GM08714 (cell line): Measurements from ENCODE around the gene PUS7.
"Not testable (repeated sequence)": the region's sequence is repeated elsewhere in the genome, so short reads cannot be mapped to it uniquely, and the experiment has no call there.

ENCODE experiments used
- H3K4me3 ChIP-seq: fragments of 200-500 bp; sonication (Bioruptor generic); 2 replicates; pipeline ENCODE4 v1.5.1; 2014; ENCODE audit warnings: mild to moderate bottlenecking, low read length, inconsistent platforms
- ZNF274 ChIP-seq: IDR thresholded peaks from 2 replicates; pipeline ENCODE4 v1.6.1; 2012; ENCODE audit warnings: mild to moderate bottlenecking, low read depth, low read length

Gene PUS7

DNA sequence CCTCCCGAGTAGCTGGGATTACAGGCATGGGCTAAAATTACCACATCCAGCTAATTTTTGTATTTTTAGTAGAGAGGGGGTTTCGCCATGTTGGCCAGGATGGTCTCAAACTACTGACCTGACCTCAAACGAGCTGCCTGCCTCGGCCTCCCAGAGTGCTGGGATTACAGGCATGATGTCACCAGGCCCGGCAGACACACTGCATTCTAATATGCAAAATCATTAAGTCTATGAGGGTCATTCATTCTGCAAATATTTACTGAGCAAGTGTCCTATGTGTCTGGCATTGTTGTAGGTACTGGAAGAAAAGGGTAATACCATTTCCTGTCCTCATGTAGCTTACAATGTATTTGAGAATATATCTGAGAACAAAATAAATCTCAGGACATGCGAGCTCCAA is 2.7 kb downstream of the PUS7 start:
- no peak overlapping the region for H3K4me3 ChIP-seq
- no peak for TF ChIP-seq ZNF274

DNA sequence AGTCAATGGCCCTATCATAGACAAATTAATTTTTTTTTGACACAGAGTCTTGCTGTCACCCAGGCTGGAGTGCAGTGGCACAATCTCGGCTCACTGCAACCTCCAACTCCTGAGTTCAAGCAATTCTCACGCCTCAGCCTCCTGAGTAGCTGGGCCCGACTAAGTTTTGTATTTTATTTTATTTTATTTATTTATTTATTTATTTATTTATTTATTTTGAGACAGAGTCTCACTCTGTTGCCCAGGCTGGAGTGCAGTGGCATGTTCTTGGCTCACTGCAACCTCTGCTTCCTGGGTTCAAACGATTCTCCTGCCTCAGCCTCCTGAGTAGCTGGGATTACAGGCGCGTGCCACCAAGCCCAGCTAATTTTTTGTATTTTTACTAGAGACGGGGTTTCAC is 6.5 kb downstream of the PUS7 start:
- not testable (repeated sequence) for H3K4me3 ChIP-seq

DNA sequence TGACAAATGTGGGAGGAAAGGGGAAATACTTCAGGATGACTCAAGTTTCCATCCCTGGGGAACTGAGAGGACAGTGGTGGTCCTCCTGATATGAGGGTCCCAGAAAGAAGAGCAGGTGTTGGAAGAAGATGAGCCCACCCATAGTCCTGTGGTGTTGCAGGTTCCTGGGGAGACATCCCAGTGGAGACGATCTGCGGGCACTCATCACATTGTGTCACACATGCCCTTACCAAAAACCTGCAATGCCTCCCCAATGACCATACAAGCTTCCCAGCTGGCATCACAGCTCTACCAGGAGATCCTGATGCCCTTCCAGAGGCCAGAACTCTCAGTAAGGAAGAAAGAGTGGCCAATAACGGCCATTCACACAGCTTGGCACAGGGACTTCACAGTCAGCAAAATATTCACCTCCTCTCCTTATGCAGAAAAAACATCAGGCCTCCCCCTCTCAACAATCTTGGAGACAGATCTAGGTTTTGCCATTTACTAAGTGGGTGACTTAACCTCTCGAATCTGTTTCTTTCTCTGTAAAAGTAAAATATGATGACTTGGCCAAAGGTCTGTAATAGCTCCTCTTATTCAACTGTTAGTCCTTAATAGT is 9.0 kb downstream of the PUS7 start:
- no peak overlapping the region for H3K4me3 ChIP-seq
- TF ChIP-seq ZNF274: no peak

DNA sequence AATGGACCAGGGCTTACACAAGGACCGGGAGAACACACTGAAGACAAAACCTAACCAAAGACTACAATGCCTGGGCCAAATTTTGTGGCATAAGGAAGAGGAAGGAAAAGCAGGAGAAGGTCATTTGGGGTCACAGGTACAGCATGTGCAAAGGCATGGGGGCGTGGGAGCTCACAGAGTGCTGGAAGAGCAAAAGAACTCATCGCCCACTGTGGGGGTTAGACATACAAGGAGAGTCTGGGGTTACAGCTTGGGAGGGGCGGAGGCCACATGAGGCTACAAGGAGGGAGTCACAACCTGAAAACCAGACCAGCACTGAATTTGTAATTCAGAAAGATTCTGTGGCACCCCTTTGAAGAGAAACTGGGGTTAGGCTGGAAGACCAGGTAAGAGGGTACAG is 9.7 kb downstream of the PUS7 start:
- TF ChIP-seq ZNF274: no peak

DNA sequence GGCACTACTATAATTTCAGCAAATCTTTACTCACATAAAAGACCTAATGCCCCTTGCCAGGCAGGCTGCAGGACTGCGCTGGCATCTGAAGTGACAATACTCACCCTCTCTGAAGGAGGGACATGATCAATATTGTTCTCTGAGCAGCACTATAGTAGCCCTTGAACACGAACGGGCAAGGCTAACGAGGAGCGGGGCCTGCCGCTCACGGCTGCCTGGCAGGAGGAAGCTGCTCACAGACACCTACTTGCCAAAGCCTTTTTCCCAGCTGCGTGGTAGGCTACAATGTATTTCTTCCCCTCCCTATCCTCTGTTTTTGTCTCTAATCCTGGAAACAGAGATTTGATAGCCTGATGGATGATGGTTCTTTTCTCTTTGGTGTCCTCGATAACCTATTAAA is 19.9 kb downstream of the PUS7 start:
- no peak for TF ChIP-seq ZNF274
- no peak overlapping the region for H3K4me3 ChIP-seq

More for the DNA sequence above, 9.7 kb downstream of the PUS7 start:
- H3K4me3 ChIP-seq: no peak overlapping the region

DNA sequence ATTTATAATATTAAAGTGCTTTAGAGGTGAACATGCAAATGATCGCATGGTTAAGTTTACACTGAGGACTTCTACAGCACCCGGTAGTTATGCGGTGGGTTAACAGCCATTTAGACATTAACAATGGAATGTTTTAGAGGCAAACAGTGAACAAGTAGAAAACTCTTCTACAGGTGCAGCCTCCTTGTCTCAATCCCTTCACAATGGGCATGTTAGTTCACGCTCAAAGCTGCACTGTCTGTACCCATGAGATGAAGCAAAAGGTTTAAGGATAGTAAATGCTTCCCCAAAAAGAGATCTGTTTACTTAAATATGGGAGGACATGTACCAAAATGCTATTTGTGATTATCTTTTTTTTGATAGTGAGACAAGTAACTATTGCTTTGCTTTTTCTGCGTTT is 25.1 kb downstream of the PUS7 start:
- no peak overlapping the region for H3K4me3 ChIP-seq
- no peak for TF ChIP-seq ZNF274

DNA sequence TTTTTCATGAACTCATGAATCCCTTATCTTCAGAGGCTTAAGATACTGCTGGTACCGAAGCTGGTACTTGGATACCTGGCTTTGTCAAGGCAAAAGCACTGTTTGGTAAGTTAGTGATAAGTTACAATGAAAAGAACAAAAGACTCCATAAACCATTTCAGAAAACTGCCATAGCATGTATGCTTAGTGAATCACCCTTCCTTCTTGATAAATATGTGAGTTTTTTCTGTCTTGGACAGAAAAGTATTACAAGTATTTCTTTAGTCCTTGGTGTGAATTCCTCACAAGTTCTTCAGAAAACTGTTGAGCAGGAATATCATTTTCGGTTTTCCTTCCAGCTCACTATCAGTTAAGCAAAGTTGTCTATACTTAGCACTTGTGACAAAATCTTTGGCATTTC is 25.6 kb downstream of the PUS7 start:
- no peak for TF ChIP-seq ZNF274
- no peak overlapping the region for H3K4me3 ChIP-seq

DNA sequence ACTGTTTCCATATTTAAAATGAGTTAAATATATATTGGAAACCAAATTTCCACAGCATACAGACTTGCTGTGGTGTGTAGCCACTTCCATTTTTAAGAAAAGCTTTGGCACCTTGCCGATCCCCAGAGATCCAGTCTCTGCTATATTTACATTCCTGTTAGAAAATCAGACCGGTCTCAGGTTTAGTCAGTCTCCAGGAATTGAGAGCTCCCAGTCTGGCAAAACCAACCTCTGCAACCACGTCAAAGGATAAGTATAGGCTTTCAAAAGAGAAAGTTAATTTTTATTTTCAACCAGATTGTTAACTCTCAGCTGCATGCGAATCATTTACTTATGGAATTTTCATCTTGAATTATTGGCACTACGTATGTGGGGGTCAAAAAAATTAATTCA is 28.2 kb downstream of the PUS7 start:
- H3K4me3 ChIP-seq: no peak overlapping the region
- no peak for TF ChIP-seq ZNF274

DNA sequence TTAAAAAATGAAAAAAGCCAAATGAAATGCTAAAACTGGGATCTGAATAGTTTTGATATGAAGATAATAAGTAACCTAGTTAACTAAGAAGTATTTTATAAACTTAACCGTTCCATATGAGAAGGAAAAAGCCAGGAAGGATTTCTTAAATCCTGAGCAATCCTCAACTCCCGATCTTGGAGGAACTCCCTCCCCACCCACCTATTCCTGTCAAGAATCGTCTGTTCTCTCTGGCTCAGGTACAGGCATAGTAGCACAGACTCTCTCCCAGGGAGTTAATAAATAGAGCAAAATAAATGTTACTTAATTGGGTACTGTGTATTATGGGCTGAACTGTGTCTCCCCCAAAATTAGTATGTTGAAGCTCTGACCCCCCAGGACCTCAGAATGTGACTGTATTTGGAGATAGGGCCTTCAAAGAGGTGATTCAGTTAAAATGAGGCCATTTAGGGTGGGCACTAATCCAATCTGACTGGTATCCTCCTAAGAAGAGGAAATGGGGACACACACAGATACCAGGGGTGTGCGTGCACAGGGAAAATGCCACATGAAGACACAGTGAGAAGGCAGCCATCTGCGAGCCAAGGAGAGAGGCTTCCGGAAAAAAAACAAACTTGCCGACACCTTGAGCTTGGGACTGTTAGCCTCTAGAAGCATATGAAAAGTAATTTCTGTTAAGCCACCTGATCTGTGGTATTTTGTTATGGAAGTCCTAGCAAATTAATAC is 28.7 kb downstream of the PUS7 start:
- TF ChIP-seq ZNF274: no peak
- H3K4me3 ChIP-seq: no peak overlapping the region

DNA sequence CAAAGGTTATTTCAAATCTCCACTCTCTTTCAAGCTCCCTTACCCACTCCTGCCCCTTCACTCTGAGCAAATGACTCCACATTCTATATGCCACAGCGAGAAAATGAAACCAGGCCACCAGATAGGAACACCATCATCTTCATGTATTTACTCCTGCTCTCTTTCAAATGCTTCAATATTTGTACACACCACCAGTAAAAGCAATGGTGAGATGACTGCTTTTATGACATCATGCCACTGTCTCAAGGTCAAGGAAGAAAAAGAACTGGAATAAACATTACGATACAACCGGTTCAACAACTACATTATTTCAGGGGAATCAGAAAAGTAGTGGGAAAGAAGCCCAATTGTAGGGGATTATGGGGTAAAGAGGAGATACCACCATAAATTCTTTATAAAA is 32.7 kb downstream of the PUS7 start:
- no peak for TF ChIP-seq ZNF274
- no peak overlapping the region for H3K4me3 ChIP-seq

DNA sequence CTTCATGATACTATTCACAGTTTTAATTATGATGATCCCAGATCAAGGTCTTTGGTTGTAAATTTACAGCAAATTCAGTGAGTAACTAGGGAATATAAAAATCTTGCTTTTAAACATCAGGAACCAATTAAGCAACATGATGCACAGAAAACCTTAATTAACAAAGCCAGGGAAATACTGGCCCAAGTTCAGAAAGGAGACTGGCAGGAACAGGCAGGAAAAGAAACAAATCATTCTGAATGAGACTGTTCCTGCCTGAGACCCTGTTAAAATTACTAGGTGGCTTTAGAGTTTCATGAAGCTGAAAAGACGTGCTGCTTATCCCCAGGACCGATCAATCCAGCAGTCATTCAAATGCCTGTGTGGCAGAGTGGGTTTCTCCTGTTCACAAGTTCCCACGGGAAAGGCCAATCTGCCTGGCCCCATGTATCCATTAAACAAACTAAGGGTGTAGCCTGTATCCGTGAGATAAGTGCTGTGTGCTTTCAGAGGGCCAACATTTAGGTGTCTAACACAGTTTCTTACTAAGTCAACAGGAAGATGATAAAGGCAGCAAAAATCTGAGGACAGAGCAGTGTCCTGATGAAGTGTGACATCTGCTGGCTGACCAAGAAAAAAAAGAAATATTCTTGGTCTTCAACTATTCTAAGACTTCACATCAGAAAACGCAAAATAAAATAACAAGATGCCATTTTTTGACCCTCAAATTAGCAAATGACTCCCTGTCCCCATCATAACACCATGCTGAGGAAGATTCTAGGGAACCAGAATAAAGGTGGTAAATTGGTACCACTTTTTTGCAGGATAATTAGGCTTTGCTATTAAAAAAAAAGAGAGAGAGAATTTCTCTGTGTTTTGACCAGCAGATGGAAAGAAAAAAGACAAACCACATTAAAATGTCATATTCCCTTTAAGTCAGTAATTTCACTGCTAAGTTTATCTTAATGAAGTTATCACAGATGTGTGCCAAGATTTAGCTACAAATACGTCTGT is 34.2 kb downstream of the PUS7 start:
- no peak for TF ChIP-seq ZNF274
- H3K4me3 ChIP-seq: no peak overlapping the region

DNA sequence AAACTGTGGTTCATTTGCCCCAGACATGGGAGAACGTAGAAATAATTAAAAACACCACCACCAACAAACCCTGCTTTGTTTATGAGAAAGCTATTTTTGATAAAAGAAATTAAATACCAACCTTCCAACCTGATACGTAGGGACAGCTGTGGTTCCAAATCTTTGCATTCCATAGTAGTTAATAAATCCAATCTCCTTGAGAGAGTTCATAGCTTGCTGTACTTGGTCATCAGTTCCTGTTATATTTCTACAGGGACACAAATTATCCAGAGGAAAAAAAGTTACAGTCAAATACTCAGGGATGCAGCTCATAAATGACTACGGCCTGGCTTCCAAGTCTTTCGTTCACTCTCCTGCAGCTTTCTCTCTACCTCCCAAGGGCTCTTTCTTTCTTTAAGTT is 41.1 kb downstream of the PUS7 start:
- no peak overlapping the region for H3K4me3 ChIP-seq
- no peak for TF ChIP-seq ZNF274

DNA sequence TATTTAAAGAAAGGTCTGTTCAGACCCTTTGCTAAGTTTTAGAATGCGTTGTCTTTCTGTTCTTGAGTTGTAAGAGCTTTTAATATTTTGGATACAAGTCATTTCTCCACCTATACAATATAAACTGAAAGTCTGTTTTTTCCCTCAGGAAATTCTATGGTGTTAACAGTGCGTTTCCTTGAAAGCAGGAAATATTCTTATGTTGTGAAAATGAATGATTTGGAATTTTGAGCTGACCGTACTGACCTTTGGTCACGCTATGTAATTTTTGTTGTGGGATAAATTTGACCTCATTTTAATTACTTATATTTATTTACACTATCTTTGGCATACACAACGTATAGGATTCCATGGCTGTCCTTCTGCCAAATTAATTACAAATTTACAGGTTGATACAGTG is 43.5 kb downstream of the PUS7 start:
- no peak overlapping the region for H3K4me3 ChIP-seq
- no peak for TF ChIP-seq ZNF274

DNA sequence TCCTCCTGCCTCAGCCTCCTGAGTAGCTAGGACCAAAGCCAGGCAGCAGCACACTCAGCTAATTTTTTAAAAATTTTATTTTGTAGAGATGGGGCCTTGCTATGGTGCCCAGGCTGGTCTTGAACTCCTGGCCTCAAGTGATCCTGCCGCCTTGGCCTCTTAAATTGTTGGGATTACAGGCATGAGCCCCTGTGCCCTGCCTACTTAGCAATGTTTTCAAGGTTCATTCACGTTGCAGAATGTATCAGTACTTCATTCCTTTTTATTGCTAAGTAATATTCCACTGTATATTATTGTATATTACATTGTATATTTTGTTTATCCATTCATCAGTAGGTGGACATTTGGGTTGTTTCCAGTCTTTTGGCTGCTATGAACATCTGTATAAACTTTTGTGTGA is 44.2 kb downstream of the PUS7 start:
- no peak overlapping the region for H3K4me3 ChIP-seq
- TF ChIP-seq ZNF274: no peak

DNA sequence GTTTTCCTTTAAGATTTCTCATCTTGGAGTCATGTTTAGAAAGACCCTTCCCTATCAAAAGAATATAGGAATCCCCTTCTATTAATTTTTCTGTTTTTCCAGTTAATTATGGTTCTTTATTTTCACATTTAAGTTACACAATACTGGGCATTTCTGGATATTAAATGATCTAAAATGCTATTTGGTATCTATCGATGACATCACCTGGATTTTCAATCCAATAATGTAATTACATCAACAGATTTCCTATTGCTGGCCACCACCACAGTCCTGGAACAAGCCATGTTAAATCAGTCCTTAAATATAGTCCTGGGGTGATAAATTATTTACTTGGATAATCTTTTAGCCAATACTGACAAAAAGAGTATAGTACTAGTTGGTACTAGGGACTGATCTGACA is 48.0 kb downstream of the PUS7 start:
- H3K4me3 ChIP-seq: no peak overlapping the region
- TF ChIP-seq ZNF274: no peak
